ENCODE measurements around the gene RPLP1.

Gene RPLP1

DNA sequence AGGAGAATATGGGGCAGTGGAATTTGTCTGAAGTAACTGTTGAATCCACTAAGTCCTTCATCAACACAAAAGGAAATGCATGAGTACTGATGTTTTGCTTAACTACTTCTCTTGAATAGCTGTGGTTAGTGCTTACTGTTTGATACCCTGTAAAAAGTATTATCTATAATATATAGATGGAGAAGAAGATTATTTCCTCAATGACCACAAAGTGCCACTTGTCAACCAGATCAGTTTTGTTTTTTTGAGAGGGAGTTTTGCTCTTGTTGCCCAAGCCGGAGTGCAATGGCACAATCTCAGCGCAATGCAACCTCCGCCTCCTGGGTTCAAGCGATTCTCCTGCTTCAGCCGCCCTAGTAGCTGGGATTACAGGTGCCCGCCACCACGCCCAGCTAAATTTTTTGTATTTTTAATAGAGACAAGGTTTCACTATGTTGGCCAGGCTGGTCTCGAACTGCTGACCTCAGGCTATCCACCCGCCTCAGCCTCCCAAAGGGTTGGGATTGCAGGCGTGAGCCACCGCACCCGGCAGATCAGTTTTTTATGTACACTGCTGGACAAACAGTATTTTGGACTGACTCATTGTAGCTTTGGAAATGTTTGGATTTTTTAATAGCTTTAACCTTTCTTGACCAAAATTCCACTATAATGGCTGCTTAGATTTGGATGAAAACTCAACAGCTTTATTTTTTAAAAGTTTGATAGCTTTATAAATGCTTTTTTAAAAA, 1.5 kb upstream of the RPLP1 start:
- no peaks in the 10 kb centered on the region for H3K27me3 Mint-ChIP-seq

DNA sequence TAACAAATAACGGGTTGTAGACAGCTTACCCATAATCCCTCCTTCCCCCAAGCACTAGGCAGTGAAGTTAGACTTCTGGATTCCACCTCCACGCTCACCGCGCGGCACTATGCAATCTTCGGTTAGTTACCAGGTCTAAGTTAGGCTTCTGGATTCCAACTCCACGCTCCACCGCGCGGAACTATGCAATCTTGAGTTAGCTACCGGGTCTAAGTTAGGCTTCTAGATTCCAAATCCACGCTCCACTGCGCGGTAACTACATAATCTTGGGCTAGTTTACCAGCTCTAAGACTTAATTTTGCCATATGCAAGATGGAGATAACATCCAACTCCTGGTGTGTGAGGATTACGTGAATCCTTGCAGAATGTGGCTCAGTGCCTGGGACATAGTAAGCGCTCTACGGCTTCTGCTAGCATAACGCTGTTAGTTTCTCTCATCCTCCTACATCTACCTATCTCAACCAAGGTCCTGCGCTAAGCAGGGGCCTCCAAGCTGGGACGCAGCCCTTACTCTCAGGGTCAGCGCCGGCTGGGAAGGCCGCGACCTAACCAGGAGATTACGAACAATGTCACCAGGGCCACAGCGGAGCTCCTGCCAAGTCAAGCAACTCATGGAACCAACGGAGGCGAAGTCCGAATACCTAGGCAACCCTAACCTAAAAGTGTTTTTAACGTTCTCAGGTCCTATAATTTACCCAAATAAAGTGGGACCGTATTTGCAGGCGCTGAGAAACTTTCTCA, 497 bp upstream of the RPLP1 start:
- intact Hi-C loops (cut with micrococcal nuclease) = loop anchor here (1.0 to 2.0 kb wide), 3 partner anchors 10 to 38 kb away; partner anchors contain the start of gene KIF23
- H3K27ac Mint-ChIP-seq = peak overlapping the region; percentile 91
- peak overlapping the region; percentile 96 for H3K4me3 Mint-ChIP-seq
- H3K4me1 Mint-ChIP-seq (ENCODE audit: low read depth) = peaks cover 34% of the 10 kb centered on the region
- peaks cover 48% of the 10 kb centered on the region for H3K36me3 Mint-ChIP-seq (ENCODE audit: low read depth)
- H3K27me3 Mint-ChIP-seq = no peaks in the 10 kb centered on the region
- H3K9me3 Mint-ChIP-seq = no peaks in the 10 kb centered on the region

More for the DNA sequence above, 1.5 kb upstream of the RPLP1 start:
- Mint-ChIP-seq H3K36me3 (ENCODE audit: low read depth) (peaks cover 39% of the 10 kb centered on the region), H3K4me3 (no peak overlapping the region), H3K4me1 (ENCODE audit: low read depth) (peaks cover 29% of the 10 kb centered on the region), H3K27ac (peak overlapping the region; percentile 91), H3K9me3 (no peaks in the 10 kb centered on the region)
- intact Hi-C loops (cut with micrococcal nuclease) = no loop called here

DNA sequence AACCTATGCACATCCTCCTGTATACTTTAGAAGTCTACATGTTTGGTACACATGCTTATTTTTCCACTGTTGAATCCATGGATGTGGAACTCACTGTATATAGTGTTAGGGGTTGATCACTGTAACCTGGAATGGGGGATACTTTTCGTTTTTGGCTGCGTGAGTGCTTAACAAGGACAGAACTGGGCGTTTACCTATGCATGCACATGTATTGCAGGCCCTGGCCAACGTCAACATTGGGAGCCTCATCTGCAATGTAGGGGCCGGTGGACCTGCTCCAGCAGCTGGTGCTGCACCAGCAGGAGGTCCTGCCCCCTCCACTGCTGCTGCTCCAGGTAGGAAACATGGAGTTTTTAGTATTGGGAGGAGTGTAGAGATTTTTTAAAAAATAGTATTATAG, 2.3 kb downstream of the RPLP1 start:
- H3K27me3 Mint-ChIP-seq = no peaks in the 10 kb centered on the region
- H3K36me3 Mint-ChIP-seq (ENCODE audit: low read depth) = peaks cover 60% of the 10 kb centered on the region
- H3K27ac Mint-ChIP-seq = no peak overlapping the region
- no peak overlapping the region for H3K4me3 Mint-ChIP-seq
- intact Hi-C loops (cut with micrococcal nuclease) = loop anchor here (2.0 kb wide), 1 partner anchor 46 kb away; no protein-coding TSS in a partner anchor
- no peaks in the 10 kb centered on the region for H3K9me3 Mint-ChIP-seq
- H3K4me1 Mint-ChIP-seq (ENCODE audit: low read depth) = peaks cover 41% of the 10 kb centered on the region

DNA sequence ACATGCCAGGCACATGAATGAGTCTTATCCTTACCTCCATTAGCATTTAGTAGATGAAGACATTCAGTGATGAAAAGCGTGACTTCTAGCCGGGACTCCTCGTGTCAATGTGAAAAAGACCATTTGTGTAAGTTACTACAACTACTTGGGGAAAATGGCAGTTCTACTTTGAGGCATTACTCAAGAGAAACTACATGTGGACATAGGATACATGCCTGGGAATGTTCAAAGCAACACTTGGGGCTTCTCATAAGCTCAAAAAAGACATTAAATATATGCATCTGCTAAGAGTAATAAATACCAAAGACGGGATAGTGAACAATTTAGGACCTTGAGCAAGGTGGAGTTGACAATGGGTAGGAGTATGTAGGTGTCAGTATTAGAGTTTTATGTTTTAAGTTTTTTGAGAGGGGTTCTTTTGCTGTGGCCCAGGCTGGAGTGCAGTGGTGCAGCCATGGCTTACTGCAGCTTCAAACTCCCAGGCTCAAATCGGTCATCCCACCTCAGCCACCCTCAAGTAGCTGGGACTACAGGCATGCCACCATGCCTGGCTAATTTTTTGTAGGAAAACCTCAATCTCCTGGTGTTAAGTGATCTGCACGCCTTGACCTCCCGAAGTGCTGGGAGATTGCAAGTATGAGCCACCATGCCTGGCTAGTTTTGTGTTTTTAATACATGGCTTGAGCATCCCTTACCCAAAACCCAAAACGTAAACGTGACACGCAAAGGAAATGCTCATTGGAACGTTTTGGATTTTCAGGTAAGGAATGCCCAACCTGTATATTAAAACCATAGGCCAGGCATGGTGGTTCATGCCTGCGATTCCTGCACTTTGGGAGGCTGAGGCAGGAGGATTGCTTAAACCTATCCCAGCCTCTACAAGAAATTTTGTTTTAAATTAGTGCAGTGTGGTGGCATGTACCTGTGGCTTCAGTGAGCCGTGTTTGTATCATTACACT, 3.9 kb downstream of the RPLP1 start:
- intact Hi-C loops (cut with micrococcal nuclease) = no loop called here
- no peak overlapping the region for H3K4me3 Mint-ChIP-seq
- H3K27ac Mint-ChIP-seq = no peak overlapping the region
- no peaks in the 10 kb centered on the region for H3K9me3 Mint-ChIP-seq
- peaks cover 43% of the 10 kb centered on the region for H3K4me1 Mint-ChIP-seq (ENCODE audit: low read depth)
- no peaks in the 10 kb centered on the region for H3K27me3 Mint-ChIP-seq
- peaks cover 60% of the 10 kb centered on the region for H3K36me3 Mint-ChIP-seq (ENCODE audit: low read depth)

DNA sequence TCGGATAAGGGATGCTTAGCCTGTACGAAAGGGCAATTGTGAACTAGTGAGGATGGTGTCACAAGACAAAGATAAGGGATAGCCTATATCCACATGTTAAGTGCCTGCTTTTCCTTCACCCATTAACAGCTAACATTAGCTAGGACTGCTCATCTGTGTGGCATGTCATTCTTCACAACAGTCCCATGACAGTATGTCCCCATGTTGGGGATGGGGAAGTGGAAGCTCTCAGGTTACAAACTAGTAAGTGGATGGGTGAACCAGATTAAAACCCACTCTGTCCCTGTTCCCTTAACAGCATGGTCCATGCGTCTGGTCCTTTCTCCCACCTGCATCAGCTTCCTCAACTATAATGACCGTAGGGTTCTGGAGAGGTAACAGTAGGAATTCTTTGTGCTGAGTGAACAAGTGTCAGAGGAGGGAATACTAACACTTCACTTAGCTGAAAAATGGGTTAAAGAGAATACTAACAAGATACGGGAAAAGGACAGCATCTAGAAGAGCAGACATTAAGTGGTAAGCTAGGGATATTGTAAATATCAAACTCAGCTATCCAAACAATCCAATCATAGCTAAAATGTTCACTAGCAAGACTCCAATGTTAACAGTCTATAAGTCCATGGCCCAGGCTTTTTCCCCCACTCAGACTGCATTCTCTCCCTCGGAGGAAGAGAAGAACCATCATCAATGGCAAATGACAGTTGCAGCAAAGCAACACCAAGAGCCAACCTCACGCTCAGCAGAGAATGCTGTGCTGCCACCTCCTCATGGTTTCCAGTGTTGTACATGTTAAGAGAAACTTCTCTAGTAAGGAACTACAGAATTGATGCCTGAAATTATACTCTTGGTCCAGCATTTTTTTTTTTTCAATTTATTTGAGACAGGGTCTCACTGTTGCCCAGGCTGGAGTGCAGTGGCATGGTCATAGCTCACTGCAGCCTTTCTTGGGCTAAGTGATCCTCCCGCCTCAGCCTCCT, 5.0 kb downstream of the RPLP1 start:
- H3K9me3 Mint-ChIP-seq = no peaks in the 10 kb centered on the region
- no peak overlapping the region for H3K27ac Mint-ChIP-seq
- no peak overlapping the region for H3K4me3 Mint-ChIP-seq
- H3K36me3 Mint-ChIP-seq (ENCODE audit: low read depth) = peaks cover 56% of the 10 kb centered on the region
- intact Hi-C loops (cut with micrococcal nuclease) = no loop called here
- no peaks in the 10 kb centered on the region for H3K27me3 Mint-ChIP-seq
- H3K4me1 Mint-ChIP-seq (ENCODE audit: low read depth) = peaks cover 46% of the 10 kb centered on the region

DNA sequence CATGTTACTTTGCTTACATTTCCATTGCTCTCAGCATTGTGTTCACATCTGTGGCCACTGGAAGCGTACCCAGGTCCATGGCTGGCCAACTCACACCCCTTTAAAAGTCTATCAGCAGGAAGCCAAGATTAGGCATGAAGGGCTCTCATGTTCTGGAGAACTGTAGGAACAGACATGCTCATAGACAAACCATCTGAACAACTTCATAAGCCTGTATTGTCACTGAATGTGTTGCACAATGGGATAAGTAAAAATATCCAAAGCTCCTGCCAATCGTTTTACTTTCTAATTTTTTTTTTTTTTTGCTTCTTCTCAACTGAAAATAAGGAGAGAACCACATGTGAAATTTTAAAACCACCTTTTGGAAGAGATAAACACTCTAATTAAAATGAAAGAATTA, 6.4 kb downstream of the RPLP1 start:
- H3K4me3 Mint-ChIP-seq = no peak overlapping the region
- H3K9me3 Mint-ChIP-seq = no peaks in the 10 kb centered on the region
- intact Hi-C loops (cut with micrococcal nuclease) = no loop called here
- H3K36me3 Mint-ChIP-seq (ENCODE audit: low read depth) = peaks cover 41% of the 10 kb centered on the region
- peaks cover 51% of the 10 kb centered on the region for H3K4me1 Mint-ChIP-seq (ENCODE audit: low read depth)
- no peaks in the 10 kb centered on the region for H3K27me3 Mint-ChIP-seq
- H3K27ac Mint-ChIP-seq = no peak overlapping the region

DNA sequence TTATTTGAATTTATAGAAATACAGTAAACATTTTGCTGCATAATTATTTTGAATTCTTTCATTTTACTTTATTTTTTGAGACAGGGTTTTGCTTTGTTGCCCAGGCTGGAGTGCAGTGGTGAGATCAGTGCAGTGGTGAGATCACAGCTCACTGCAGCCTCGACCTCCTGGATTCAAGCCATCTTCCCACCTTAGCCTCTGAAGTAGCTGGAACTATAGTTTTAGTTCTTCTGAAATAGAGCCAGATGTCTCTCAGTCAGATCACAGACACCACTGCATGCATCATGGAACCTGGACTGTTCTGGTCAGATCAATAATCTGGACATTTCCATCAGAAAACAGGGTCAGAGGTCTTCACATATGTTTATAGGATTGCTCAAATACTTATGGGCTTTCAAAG, 7.9 kb downstream of the RPLP1 start:
- Mint-ChIP-seq H3K27ac (no peak overlapping the region), H3K27me3 (no peaks in the 10 kb centered on the region), H3K4me3 (no peak overlapping the region), H3K9me3 (no peaks in the 10 kb centered on the region), H3K4me1 (ENCODE audit: low read depth) (peaks cover 37% of the 10 kb centered on the region), H3K36me3 (ENCODE audit: low read depth) (peaks cover 27% of the 10 kb centered on the region)
- intact Hi-C loops (cut with micrococcal nuclease) = loop anchor here (10.0 kb wide), 1 partner anchor 804 kb away; no protein-coding TSS in a partner anchor

DNA sequence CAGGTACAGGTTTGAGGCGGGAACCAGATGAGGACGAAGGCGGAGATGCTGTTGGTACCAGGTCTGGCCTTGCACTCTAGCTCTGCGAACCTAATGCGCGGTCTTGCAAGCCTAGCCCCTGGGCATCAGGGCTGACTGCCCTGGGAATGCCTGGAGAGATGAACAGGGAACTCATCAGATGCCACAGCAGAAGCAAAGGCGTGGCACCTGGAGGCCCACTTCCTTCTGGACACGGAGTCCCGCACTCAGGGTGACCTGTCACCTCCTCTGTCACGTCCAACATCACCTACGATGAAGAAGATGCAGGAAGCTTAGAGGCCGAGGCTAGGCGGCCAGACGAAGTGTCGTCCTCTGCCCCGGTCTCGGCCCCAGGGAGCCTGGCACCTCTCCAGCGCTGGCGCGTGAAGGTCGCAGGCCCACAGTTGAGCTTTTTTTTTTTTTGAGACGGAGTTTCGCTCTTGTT, 9.4 kb downstream of the RPLP1 start:
- H3K27ac Mint-ChIP-seq = peak overlapping the region; percentile 89
- H3K36me3 Mint-ChIP-seq (ENCODE audit: low read depth) = peaks cover 12% of the 10 kb centered on the region
- no peaks in the 10 kb centered on the region for H3K27me3 Mint-ChIP-seq
- H3K4me1 Mint-ChIP-seq (ENCODE audit: low read depth) = peaks cover 30% of the 10 kb centered on the region
- no peaks in the 10 kb centered on the region for H3K9me3 Mint-ChIP-seq
- H3K4me3 Mint-ChIP-seq = peak overlapping the region; percentile 82
- intact Hi-C loops (cut with micrococcal nuclease) = loop anchor here (1.0 to 10.0 kb wide), 3 partner anchors 10 to 803 kb away; partner anchors contain the start of genes KIF23 and RPLP1

DNA sequence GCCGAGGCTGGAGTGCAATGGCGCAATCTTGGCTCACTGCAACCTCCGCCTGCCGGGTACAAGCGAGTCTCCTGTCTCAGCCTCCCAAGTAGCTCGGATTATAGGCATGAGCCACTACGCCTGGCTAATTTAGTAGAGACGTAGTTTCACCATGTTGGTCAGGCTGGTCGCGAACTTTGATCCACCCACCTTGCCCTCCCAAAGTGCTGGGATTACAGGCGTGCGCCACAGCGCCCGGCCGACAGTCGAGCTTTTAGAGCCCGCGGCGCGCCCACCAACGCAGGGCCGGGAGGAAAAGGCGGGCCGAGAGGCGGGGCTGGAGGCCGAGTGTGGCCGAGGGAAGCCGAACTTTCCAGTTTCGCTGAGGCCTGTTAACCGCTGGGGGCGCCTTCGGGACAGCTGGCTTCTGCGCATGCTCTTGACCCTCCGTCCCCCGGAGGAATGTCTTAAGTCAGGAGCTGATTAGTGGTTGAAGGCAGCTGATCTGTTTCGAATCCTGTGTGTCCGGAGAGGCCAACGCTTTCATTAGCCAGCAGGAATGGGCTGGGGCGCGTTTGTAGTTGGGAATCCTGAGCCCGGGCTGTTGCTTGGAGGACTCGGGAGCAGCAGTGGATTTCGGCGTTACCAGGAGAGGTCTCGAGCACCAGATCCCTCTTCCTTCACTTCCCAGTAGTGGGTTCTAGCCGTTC, 10.0 kb downstream of the RPLP1 start:
- H3K36me3 Mint-ChIP-seq (ENCODE audit: low read depth) = peaks cover 7% of the 10 kb centered on the region
- H3K4me3 Mint-ChIP-seq = peak overlapping the region; percentile 82
- H3K27ac Mint-ChIP-seq = peak overlapping the region; percentile 89
- H3K9me3 Mint-ChIP-seq = no peaks in the 10 kb centered on the region
- peaks cover 30% of the 10 kb centered on the region for H3K4me1 Mint-ChIP-seq (ENCODE audit: low read depth)
- intact Hi-C loops (cut with micrococcal nuclease) = loop anchor here (1.0 to 10.0 kb wide), 3 partner anchors 10 to 802 kb away; partner anchors contain the start of genes KIF23 and RPLP1
- no peaks in the 10 kb centered on the region for H3K27me3 Mint-ChIP-seq

DNA sequence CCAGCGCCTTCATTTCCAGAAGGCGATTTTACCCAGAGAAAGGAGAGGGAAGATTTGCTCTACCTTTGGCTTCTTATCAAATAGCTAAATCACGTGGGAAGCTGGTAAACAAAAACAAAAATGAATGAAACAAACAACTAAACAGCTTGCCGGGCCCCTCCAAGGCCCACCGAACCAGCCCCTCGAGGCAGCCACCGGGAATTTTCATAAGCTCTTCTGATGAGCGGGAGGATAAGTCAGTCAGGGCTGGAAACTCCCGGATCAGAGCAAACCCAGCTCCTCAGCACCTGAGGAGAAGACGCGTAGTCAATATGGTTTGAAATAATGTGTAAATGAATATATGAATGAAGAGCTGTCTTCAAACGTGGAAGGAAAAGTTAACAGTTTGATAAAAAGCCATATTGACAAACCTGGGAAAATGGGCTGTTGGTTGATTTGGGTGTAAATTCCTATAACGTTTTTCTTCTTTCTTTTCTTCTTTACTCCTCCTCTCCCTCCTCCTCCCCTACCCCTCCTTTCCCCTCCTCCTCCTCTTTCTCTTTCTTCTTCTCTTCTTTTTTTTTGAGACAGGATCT, 10.7 kb downstream of the RPLP1 start:
- Mint-ChIP-seq H3K4me1 (ENCODE audit: low read depth) (peaks cover 29% of the 10 kb centered on the region), H3K27me3 (peaks cover under 1% of the 10 kb centered on the region), H3K4me3 (peak overlapping the region; percentile 82), H3K36me3 (ENCODE audit: low read depth) (peaks cover under 1% of the 10 kb centered on the region), H3K9me3 (no peaks in the 10 kb centered on the region), H3K27ac (peak overlapping the region; percentile 89)
- intact Hi-C loops (cut with micrococcal nuclease) = loop anchor here (2.0 to 10.0 kb wide), 2 partner anchors 48 to 802 kb away; partner anchors contain the start of gene KIF23

DNA sequence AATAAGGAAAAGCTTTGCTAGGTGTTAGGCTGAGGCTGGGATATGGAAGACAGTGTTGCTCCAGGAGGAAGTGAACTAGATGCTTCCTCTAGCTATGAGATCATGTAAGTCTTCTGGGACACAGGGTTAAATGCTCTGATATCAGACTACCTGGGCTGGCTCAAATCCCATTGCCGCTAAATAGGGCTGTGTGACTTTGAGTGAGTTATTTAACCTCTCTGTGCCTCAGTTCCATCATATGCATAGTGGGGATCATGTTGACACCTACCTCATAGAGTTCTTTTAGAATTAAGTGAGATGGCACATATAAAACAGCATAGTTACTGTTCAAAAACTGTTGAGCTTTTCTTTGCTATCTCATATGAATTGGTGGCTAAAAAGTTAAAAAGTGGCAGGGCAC, 12.6 kb downstream of the RPLP1 start:
- H3K9me3 Mint-ChIP-seq = no peaks in the 10 kb centered on the region
- intact Hi-C loops (cut with micrococcal nuclease) = loop anchor here (10.0 kb wide), 1 partner anchor 800 kb away; no protein-coding TSS in a partner anchor
- peaks cover 23% of the 10 kb centered on the region for H3K4me1 Mint-ChIP-seq (ENCODE audit: low read depth)
- H3K36me3 Mint-ChIP-seq (ENCODE audit: low read depth) = no peaks in the 10 kb centered on the region
- peaks cover 8% of the 10 kb centered on the region for H3K27me3 Mint-ChIP-seq
- no peak overlapping the region for H3K27ac Mint-ChIP-seq
- H3K4me3 Mint-ChIP-seq = no peak overlapping the region

DNA sequence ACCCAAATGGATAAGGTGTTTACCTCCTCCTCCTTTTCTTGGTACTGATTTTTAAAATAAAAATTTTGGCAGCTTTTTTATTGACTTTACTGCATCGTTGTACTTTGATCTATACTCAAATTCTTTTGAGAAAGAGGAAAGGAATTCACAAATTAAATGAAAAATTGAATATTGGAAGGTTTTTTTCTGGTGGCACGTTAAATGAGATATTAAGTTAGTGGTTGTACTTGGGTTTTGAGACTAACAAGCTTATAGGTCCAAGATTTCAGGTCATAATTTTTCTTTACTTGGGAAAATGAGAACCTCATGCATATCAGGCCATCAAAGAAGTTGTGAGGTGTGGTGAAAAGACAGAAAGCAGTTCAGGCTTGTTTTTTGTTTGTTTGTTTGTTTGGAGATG, 14.1 kb downstream of the RPLP1 start:
- H3K9me3 Mint-ChIP-seq = no peaks in the 10 kb centered on the region
- H3K27me3 Mint-ChIP-seq = peaks cover 8% of the 10 kb centered on the region
- no peak overlapping the region for H3K4me3 Mint-ChIP-seq
- intact Hi-C loops (cut with micrococcal nuclease) = loop anchor here (10.0 kb wide), 1 partner anchor 798 kb away; no protein-coding TSS in a partner anchor
- no peak overlapping the region for H3K27ac Mint-ChIP-seq
- H3K4me1 Mint-ChIP-seq (ENCODE audit: low read depth) = peaks cover 18% of the 10 kb centered on the region
- no peaks in the 10 kb centered on the region for H3K36me3 Mint-ChIP-seq (ENCODE audit: low read depth)
